Raji (cell line): Measurements from ENCODE around the gene SMC1B.

Experiments
- POLR2A ChIP-seq: IDR thresholded peaks from 2 replicates; pipeline ENCODE4 v1.6.1; 2011; ENCODE audit warnings: low read depth, low read length, control low read depth; ENCODE audit not compliant: insufficient read depth

SMC1B gene

DNA sequence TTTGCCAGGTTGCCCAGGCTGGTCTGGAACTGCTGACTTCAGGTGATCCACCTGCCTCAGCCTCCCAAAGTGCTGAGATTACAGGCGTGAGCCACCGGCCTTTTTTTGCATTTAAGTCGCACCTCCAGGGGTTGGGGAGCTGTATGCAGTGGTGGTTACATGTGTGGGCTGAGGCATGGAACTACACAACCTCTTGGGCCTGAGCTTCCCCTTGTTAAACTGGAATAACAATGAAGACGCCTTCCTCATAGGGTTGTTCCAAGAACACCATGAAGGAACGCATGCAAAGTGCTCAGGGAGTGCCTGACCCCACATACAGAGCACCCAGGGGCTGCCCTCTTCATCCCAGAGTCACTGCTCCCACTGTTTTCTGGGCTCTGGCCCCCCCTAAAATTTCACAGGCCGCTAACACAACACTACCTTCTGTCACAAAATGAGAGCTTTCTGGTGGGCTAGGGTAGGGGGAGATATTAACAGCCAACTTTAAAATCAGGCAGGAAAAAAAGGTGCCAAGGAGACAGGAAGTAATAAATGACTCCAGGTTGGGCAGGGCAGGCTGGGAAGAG is 104.9 kb downstream of the SMC1B start:
- no peak for TF ChIP-seq POLR2A

DNA sequence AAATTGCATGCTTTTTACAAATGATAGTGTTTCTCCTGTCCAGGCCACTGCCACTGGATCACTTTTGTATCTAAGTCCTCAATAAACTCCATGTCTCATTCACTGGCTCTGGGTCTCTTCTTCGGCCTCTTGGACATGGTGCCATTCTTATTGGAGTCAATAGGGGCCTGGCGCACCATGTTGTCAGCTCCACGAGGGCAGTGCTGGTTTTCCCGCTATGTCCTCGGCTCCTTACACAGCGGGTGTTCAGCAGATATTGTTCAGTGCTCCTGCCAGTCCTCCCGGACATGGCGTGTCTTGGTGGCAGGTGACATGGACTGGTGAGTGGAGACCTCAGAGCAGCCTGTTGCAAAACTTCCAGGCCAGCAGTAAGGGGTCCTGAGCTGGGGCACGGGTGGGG is 107.3 kb downstream of the SMC1B start:
- no peak for TF ChIP-seq POLR2A

DNA sequence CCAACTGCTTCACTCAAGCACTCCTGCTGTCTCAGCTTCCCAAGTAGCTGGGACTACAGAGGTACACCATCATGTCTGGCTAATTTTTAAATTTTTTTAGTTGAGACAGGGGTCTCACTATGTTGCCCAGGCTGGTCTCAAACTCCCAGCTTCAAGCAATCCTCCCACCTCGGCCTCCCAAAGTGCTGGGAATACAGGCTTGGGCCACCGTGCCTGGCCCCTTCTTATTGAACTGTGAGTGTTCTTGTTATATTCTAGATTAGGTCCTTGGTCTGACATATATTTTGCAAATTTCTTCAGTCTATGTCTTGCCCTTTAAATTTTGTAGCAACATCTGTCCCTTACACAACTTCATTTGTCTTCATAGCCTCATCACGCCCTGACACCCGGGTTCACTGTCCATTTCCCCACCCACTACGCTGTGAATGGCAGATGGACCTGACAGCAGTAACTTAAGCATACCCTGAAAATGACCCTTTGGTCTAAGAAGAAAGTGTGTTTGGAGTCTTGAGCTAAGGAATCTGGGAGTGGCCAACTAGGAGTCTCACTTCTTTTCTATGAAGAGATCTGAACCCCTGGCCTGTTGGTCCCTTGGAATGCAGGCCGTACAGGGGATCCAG is 107.8 kb downstream of the SMC1B start:
- TF ChIP-seq POLR2A = no peak

DNA sequence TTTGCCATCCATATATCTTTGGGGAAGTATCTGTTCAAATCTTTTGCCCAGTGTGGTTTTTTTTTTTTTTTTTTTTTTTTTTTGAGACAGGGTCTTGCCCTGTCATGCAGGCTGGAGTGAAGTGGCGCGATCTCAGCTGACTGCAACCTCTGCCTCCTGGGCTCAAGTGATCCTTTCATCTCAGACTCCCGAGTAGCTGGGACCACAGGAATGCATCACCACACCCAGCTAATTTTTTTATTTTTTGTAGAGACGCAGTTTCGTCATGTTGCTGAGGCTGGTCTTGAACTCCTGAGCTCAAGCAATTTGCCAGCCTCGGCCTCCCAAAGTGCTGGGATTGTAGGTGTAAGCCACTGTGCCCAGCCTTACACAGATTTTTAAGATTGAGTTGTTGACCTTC is 108.4 kb downstream of the SMC1B start:
- TF ChIP-seq POLR2A = no peak

DNA sequence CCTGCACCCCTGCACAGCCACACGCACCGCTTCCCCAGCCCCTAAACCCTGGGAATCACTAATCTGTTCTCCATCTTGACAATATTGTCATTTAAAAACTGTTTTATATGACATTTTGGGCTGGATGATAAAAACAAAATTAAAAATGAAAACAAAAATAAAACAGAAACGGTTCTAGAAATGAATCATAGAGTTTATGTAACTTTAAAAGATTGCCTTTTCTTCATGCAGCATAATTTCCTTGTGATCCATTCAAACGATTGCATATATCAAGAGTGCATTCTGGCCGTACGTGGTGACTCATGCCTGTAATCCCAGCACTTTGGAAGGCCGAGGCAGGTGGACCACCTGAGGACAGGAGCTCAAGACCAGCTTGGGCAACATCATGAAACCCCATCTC is 110.2 kb downstream of the SMC1B start:
- TF ChIP-seq POLR2A = no peak

DNA sequence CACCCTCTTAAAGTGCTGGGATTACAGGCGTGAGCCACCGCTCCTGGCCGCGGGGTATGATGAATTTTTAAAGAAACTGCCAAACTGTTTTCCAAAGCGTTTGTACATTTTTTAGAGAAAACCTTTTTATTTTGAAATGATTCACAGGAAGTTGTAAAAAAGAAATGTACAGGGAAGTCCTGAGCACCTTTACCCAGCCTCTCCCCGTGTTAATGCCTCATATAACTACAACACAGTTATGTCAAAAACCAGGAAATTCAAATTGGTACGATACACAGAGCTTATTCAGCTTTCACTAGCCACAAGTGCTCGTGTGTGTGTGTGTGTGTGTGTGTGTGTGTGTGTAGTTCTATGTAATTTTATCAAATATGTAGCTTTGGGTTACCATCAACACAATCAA is 110.6 kb downstream of the SMC1B start:
- TF ChIP-seq POLR2A = no peak

DNA sequence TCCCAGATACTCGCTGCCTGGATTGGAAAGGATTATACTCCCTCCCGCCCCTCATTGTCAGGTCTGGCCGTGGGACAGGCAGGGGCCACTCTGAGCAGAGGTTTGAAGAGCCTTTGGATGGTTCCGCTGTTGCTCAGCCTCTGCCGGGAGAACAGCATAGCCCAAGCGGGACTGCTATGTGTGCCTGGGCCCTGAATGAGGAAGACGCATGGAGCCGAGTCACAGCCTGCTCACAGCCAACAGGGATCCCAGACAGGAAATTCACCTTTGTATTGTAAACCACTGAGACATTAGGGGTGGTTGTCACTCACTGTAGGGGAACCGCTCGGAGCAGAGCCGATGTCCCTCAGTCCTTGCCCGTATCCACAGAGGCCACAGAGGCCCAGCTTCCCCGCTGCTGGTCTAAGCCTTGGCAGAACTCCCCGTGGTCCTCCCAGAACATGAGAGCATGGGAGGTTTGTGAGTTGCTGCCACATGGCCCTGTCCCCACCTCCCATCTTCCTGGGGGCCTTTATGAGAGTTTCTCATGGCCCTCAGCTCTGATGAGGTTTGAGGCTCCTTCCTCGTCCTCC is 114.4 kb downstream of the SMC1B start:
- TF ChIP-seq POLR2A = no peak

GRCh38 chr22:45296628-45297297 is 116.6 kb downstream of the SMC1B start:
- TF ChIP-seq POLR2A = no peak

- no peak for TF ChIP-seq POLR2A
Observed at GRCh38 chr22:45295492-45295891, 117.9 kb downstream of the SMC1B start.
